ENCODE data around the gene KCNIP2.

The KCNIP2 gene

GRCh38 chr10:101840102-101840684 is 3.4 kb downstream of the KCNIP2 start:
- H3K4me3 ChIP-seq (ENCODE audit: low read depth, low read length) = peak overlapping the region; percentile 53
- TF ChIP-seq CTCF (IDR thresholded peaks at IDR 0.05; ENCODE audit: borderline replicate concordance, insufficient read depth, low read depth, low read length) = no peak

GRCh38 chr10:101839416-101840063 is 4.1 kb downstream of the KCNIP2 start:
- peak overlapping the region; percentile 53 for H3K4me3 ChIP-seq (ENCODE audit: low read depth, low read length)

GRCh38 chr10:101839002-101839401 is 4.6 kb downstream of the KCNIP2 start:
- H3K4me3 ChIP-seq (ENCODE audit: low read depth, low read length) = no peak overlapping the region
- no peak for TF ChIP-seq CTCF (IDR thresholded peaks at IDR 0.05; ENCODE audit: borderline replicate concordance, insufficient read depth, low read depth, low read length)

More at GRCh38 chr10:101839416-101840063, 4.1 kb downstream of the KCNIP2 start:
- TF ChIP-seq CTCF (IDR thresholded peaks at IDR 0.05; ENCODE audit: borderline replicate concordance, insufficient read depth, low read depth, low read length) = no peak

- H3K4me3 ChIP-seq (ENCODE audit: low read depth, low read length) = no peak overlapping the region
- TF ChIP-seq CTCF (IDR thresholded peaks at IDR 0.05; ENCODE audit: borderline replicate concordance, insufficient read depth, low read depth, low read length) = no peak
Observed at GRCh38 chr10:101838416-101838970, 5.1 kb downstream of the KCNIP2 start.

GRCh38 chr10:101837748-101838147 is 5.9 kb downstream of the KCNIP2 start:
- no peak overlapping the region for H3K4me3 ChIP-seq (ENCODE audit: low read depth, low read length)
- TF ChIP-seq CTCF (IDR thresholded peaks at IDR 0.05; ENCODE audit: borderline replicate concordance, insufficient read depth, low read depth, low read length) = no peak

- no peak overlapping the region for H3K4me3 ChIP-seq (ENCODE audit: low read depth, low read length)
- TF ChIP-seq CTCF (IDR thresholded peaks at IDR 0.05; ENCODE audit: borderline replicate concordance, insufficient read depth, low read depth, low read length) = no peak
Observed at GRCh38 chr10:101835362-101835761, 8.2 kb downstream of the KCNIP2 start.

GRCh38 chr10:101834341-101834740 is 9.3 kb downstream of the KCNIP2 start:
- no peak for TF ChIP-seq CTCF (IDR thresholded peaks at IDR 0.05; ENCODE audit: borderline replicate concordance, insufficient read depth, low read depth, low read length)
- no peak overlapping the region for H3K4me3 ChIP-seq (ENCODE audit: low read depth, low read length)

Data from GM12875 (cell line).